Epidermal melanocyte (primary cell): ENCODE results near the gene RBMS2.
"Not testable (repeated sequence)": the region's sequence is repeated elsewhere in the genome, so short reads cannot be mapped to it uniquely, and the experiment has no call there.

ENCODE experiments used
- DNase-seq: peaks from one replicate; pipeline ENCODE4 v3.0.0; 2011; ENCODE audit warnings: low spot score; ENCODE audit not compliant: insufficient read length

The RBMS2 gene

DNA sequence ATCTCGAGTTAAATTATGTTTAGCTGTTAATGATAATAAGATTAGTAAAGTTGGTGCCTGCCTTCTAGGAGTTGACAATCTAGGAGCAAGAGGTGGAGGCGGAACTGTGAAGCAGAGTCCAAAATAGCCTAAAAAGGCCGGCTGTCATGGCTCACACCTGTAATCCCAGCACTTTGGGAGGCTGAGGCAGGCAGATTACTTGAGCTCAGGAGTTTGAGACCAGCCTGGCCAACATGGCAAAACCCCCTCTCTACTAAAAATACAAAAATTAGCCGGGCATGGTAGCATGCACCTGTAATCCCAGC is 7.7 kb upstream of the RBMS2 start:
- DNase-seq, result not testable (repeated sequence)

DNA sequence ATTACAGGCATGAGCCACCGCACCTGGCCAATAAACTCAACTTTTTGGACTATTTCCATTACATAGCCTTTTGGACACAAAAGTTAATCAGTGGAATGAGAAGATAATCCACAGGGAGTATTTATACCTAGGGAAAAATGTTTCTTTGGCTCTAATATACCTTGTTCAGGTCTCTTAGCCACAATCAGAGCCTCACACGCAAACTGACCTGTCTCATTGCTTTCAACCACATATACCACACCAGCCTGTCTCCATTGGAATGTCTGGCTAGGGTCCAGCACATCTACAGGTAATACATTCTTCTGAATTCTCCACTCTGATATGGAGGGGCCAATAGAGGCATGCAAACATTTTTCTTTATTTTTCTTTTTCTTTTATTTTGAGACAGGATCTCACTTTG is 3.8 kb upstream of the RBMS2 start:
- DNase-seq, result no peak

DNA sequence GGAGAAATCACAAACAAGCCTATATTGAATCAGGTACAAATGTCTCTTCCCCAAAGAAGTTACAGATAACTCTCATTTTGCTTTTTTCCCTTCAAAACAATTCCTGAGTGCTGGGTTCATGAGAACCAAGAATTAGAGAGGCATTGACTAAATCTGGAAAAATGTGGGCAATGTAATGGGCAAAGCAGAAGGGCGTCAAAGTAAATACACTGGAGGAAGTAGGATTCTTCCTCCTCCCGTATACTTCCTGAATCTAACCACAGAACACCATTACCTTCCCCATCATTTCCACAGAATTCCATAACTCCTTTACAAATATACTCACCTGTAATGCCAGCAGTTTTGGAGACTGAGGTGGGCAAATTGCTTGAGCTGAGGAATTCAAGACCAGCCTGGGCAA is 3.0 kb upstream of the RBMS2 start:
- DNase-seq, result no peak

DNA sequence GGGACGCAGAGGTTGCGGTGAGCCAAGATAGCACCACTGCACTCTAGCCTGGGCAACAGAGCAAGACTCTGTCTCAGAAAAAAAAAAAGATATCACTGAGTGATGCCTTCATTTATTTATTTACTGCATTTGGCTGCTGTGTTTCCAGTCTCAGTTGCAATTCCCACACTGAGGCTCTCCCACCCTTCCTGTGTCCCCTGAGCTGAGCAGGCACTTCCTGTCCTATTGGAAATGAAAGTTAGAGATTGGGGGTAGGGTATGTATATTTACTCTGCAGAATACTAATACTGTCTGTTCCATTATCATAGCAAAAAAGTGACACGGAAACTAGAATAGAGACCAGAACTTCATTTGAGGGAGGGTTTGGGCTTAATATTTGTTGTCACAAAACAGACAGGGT is 1.6 kb upstream of the RBMS2 start:
- DNase-seq, result no peak

DNA sequence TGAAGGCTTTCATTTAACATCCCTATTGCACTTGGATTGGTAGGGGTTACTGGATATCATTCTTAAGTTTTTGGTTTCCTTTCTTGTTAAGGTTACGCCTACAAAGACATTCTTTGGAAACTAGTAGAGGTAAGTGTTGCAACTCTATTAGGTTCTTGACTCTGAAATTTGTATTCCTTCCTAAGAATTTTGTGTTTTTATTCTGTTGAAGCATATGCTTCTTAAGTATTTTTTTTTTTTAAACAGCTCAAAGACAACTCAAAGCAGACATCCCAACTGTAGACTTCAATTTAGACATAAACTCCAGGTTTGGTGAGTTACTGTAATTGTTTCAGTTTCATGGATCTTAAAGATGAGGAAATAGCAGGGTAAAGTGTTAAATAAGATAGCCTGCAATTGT is 1.1 kb upstream of the RBMS2 start:
- no peak for DNase-seq

DNA sequence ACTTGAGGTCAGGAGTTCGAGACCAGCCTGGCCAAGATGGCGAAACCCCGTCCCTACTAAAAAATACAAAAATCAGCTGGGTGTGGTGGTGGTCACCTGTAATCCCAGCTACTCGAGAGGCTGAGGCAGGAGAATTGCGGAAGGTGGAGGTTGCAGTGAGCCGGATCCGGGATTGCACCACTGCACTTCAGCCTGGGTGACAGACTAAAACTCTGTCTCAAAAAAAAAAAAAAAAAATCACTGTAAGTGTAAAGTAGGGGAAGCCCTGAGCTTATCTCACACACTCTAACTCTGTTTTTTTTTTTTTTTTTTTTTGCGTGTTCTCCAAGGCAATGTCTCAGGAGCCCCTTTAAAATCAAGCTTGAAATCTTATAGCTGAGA is 421 bp upstream of the RBMS2 start:
- DNase-seq, result no peak

DNA sequence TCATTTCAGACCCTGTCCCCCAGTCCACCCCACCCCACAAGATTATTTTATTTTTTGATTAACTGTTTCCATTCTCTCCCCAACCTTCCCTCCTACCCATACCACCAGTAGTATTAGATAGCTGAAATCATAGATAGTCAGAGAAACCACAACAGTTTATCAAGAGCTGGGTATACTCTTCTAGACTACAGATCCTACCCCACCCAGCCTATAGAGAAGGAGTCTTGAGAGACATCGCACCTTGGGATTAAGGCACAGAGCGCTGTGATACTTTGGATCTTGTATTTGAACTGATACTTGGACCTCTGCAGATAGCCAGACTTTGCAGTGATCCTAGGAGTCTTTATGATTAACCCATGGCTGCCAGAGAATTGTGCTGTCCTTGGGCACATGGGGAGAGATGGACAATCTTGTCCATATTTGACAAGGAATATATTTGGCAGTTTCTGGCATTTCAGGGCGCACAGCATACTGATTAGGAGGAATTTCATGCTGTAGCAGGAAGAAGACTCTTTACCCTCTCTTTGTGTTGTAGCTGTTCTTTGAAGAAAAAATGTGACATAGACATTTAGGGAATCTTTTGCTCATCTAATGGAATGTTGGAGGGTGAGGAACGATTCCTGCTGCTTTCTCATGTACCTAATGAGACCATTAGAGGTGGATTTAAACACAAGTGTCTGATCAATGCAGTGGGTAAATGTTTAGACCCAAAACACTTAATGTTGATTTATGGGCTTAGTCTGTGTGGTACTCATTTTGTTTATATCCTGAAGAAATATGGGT is 982 bp downstream of the RBMS2 start:
- no peak for DNase-seq

DNA sequence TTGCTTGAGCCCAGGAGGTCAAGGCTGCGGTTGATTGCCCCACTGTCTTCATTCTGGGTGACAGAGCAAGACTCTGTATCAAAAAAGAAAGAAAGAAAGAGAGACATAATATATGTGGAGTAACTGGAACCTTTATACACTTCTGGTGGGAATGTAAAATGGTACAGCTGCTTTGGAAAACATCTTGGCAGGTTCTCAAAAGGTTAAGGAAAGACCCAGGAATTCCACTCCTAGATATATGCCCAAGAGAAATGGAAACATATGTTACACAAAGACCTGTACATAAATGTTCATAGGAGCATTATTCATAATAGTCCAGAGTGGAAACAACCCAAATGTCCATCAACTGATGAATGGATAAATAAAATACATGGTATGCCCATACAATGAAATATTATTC is 7.2 kb downstream of the RBMS2 start:
- DNase-seq, result no peak

DNA sequence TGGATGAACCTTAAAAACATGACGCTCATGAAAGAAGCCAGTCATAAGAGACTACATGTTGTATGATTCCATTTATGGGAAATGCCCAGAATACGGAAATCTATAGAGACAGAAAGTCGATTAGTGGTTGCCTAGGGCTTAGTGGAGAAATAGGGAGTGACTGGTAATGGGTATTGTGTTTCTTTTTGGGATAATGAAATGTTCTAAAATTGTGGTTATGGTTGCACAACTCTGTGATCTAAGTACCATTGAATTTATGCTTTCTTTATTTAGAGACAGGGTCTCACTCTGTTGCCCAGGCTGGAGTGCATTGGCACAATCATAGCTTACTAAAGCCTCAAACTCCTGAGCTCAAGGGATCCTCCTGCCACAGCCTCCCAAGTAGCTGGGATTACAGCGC is 8.0 kb downstream of the RBMS2 start:
- no peak for DNase-seq

DNA sequence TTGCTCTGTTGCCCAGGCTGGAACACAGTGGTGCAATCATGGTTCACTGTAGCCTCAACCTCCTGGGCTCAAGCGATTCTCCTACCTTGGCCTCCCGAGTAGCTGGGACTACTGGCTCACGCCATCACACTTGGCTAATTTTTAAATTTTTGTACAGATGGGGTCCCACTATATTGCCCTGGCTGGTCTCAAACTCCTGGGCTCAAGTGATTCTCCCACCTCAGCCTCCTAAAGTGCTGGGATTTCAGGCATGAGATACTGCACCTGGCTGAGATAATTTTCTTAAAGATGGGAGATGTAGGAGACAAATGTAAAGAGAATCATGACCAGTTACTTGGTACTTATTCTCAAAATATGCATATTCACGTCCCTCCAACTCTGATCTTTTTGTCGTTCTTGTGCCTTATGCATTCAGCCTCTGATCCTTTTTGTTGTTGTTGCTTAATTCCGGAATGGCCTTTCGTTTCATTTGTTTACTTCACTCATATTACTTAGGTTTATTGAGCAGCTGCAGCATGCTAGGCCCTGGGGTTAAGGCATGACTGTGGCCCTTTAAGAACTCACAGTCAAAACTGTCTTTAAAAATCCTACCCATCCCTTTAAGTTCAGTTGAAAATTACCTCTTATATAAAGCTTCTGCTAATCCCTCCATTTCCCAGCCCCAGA is 8.9 kb downstream of the RBMS2 start:
- DNase-seq, result no peak

DNA sequence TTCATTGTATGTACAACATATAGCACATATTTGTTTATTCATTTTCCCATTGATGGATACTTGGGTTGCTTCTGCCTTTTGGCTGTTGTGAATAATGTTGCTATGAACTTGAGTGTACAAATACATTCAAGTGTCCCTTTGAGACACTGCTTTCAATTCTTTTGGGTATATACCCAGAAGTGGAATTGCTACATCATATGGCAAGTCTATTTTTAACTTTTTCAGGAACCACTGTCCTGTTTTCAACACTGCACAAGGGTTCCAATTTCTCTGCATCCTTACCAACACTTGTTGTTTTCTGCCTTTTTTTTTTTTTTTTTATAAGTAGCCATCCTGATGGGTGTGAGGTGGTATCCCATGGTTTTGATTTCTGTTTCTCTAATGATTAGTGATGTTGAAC is 15.9 kb downstream of the RBMS2 start:
- DNase-seq, result no peak

DNA sequence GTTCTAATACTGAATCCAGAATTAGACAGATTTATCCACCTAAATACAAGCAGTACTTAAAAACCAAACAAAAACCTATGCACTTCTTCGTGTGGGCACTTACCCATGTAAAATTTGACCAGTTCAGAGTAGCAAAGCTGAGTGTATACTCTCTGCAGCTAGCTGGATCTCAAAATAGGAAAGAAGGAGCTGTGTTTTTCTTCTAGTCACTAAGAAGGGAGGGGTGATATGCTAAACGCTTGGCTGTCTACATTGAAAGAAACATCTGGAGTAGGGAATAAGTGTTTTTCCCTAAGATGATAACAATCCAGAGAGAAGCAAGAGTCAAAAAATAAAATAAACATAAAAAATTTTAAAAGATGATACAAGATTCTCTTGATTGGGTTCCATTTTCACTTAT is 20.0 kb downstream of the RBMS2 start:
- no peak for DNase-seq

DNA sequence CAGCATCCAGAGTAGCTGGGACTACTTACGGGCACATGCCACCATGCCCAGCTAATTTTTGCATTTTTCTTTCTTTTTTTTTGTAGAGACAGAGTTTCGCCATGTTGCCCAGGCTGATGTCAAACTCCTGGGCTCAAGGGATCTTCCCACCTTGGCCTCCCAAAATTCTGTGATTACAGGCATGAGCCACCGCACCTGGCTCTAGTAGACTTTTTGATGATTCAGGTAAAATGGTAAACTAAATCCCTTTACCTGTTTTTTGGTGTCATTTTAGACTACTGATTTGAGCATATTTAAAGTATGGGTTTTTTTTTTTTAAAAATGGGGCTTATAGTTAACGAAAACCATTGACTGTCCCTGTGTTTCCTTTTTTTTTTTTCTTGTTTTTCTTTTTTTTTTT is 20.5 kb downstream of the RBMS2 start:
- no peak for DNase-seq

DNA sequence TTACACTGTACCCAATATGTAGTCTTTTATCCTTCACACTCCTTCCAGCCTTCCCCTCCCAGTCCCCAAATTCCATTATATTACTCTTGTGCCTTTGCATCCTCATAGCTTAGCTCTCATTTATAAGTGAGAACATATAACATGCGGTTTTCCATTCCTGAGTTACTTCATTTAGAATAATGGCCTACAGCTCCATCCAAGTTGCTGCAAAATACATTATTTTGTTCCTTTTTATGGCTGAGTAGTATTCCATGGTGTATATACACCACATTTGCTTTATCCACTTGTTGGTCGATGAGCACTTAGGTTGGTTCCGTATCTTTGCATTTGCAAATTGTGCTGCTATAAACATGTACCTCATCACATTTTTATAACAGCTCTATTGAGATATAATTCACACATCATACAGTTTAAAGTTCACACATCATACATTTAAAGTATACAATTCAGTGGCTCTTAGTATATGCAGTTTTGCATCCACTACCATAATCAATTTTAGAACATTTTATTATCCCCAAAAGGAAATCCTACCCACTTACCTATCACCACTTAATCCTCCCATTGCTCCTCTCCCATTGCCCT is 23.5 kb downstream of the RBMS2 start:
- DNase-seq, result no peak

DNA sequence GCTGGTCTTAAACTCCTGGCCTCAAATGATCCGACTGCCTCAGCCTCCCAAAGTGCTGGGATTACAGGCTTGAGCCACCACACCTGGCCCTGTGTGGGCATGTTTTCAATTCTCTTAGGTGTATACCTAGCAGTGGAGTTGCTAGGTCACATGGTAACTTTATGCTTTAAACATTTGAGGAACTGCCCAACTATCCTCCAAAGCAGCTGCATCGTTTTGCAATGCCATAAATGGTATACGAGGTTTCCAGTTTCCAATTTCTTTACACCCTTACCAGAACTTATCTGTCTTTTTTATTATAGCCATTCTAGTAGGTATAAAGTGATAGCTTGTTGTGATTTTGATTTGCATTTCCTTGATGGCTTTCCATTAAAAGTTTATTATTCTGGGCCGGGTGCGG is 25.1 kb downstream of the RBMS2 start:
- no peak for DNase-seq

DNA sequence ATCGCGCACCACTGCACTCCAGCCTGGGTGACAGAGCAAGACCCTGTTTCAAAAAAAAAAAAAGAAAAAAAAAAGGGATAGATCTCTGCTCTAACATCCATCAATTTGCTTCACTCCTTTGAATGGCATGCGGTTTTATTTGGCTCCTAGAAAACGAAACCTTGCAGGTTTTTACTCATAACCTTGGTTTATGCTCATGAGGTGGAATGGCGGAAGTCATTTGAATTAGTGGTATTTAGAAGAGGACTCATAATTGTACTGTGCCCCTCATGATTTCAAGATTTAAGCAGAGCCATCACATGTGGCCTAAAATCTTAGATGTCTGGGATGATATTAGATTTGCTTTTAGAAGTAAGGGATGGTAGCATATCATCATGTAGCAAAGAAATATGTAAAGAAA is 29.4 kb downstream of the RBMS2 start:
- no peak for DNase-seq

DNA sequence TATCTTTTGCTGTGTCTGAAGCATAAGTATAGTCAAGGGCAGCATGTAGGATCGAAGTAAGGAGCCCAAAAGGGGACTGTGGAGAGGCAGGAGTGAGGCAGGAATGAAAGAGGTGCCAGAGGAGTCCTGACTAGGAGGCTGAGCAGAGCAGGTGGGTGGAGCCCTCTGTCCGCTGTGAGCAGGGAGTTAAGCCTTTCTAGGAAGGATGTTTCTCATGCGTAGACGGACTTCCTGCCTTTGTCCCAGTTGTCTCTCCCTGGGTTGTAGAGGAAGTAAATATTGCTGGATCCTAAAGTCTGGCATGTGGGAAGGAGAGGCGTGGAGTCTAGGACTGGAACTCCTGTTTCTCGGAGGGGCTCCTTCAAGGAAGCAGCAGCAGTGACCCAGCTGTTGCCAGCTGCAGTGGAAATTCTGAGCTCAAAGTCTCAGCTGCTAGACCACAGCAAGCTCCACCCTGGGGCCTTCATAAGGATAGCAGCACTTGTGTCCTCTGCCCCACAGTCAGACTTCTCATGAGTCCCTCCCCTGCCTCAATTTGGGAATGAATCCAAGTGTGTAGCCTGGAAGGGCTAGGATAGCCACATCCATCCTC is 44.0 kb downstream of the RBMS2 start:
- DNase-seq, result peak; percentile 86

DNA sequence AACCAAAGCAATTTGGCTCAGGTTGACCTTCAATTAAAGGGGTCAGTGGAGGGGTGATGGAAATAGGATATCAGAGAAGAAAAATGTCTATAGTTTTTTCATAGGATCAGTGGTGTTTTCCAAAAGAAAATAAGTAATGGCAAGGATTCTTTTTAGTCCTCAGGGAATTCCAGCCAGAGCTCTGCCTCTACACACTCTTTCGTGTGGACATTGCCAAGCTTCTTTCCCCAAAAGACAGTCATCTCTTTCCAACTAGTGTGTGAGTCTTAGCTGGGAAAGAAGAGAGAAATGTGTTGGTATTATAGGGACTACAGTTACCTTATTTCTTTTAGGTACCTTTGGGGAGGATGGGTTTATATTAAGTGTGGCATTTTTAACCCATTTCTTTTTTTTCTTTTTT is 46.5 kb downstream of the RBMS2 start:
- DNase-seq, result no peak

DNA sequence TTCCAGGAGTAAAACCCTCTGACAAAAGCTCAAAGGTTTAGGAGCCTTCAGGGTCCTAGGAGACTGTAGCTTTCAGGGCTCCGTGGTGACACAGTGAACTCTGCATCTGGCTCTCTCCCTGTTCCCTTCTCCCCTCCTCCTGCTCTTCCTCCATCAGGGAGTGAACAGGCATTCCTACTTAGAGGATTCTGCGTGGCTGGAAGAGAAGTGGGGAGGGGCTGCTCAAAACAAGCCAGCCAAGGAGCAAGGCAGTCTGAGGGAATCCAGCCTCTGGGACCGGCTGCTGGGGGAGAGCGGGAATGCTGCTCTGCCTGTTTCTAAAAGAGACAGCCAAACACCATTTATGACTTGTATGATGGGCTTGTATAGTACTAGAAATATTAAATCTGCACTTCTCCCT is 49.5 kb downstream of the RBMS2 start:
- no peak for DNase-seq

DNA sequence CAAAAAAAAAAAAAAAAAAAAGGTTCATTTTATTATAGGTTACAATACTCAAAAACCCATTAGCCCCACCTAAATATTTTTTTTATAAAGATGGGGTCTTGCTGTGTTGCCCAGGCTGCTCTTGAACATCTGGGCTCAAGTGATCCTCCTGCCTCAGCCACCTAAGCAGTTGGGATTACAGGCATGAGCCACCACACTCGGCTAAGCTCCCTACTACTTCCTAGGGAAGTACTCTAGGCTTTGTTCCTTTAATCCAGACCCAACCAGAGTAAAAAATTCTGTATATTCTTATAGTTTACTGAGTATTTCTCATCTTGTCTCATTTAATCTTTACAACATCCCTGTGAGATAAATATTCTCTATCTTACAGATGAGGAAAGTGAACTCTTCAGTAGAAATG is 50.7 kb downstream of the RBMS2 start:
- DNase-seq, result no peak

DNA sequence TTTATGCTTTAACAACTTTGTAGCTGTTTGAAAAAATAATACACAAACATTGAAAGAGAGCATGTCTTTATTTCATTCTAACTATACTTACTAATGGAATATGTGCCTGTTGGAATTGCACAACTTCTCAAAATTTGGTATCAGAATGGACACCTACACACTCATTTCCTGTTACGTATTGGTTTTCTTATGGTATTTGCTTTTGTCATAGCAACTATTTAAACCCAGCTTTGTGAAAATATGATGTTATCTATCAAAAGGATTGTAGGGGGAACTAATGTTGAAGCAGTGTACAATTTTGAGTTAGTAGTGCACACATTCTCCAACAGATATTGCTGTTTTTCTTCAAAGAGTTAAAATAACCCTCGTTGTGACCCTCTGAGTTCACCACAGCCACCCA is 52.6 kb downstream of the RBMS2 start:
- DNase-seq, result no peak

DNA sequence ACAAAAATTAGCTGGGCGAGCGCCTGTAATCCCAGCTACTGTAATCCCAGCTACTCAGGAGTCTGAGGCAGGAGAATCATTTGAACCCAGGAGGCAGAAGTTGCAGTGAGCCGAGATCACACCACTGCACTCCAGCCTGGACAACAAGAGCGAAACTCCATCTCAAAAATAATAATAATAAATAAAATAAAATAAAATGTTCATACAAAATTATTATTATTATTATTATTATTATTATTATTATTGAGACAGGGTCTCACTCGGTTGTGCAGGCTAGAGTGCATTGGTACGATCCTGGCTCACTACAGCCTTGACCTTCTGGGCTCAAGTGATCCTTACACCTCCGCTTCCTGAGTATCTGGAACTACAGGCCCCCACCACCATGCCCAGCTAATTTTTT is 55.6 kb downstream of the RBMS2 start:
- not testable (repeated sequence) for DNase-seq
